Stimulated activated CD4-positive, alpha-beta T cell treated with anti-CD3 and anti-CD28 coated beads, Interleukin-15, amount 100 ng/mL, for 24 hours (primary cell): ENCODE results near the gene PCSK2.

Experiments
- DNase-seq: peaks from one replicate; pipeline ENCODE4 v3.0.0-alpha.2; 2020

Gene PCSK2

DNA sequence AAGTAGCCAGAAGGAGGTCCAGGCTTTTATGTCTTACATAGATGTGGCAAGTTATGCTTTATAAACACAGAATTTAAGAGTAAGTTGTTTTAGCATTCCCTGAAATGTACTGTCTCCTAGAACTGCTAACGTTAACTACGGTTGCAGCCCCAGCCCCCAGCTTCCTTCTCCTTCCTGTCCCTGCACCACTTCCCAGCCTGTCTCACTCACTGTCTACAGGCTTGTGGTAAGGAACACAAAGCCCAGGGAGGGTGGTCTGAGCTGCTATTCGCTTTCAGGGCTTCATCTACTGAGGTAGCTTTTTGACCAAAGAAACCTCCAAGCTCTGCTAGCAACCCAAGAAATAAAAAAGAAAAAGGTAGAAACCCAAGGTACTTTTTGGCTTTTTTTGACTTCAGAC, 35.9 kb downstream of the PCSK2 start:
- no peak for DNase-seq

DNA sequence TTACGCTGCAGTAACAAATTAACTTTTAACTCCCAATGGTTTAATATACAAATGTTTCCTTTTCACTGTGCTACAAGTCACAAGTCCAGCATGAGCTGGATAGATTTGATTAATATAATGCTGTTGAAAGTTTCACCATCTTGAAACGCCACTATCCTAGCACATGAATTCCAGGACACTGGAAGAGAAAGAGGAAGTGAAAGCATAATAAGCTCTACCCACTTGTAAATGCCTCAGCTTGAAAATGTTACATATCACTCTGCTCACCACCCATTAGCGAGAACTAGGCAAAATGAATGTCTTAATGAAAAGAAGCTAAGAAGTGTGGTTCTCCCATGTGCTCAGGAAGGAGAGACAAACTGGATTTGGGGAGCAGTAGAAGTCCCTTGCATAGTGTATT, 46.9 kb downstream of the PCSK2 start:
- DNase-seq, result no peak

DNA sequence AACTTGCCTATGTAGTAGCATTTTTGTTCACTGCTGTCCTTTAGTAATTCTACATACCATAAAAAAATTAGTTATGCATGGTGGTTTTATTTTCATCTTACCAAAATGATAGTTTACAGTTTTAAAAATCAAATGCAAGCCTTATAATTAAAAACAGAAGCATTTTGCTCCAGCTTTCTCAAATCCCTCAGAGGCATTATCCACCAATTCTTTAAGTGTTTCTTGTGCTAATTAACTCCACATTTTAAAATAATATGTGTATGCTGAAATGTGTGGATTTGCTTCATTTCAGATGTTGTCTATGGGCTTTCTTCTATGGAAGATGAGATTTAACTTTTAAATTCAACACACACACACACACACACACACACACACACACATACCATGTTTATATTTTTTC, 49.3 kb downstream of the PCSK2 start:
- DNase-seq, result no peak

DNA sequence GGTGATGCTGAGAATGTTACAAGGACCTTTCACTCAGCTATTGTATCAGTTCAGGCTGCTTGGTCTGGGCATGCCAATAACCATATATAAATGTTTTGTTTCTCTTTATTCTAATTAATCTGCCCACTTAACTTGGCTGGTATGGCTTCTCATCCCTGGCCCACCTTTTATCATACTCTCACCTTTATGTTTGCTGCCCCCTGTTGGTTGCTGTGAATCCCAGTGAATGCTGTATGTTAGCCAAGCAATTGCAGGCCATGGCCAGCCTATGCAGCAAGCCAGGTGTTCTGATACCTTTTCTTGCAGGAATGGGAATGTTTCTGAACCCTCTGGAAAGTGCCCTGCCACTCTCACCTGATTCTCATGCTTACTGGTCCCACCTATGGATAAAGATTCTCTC, 54.6 kb downstream of the PCSK2 start:
- DNase-seq, result peak; percentile 36

DNA sequence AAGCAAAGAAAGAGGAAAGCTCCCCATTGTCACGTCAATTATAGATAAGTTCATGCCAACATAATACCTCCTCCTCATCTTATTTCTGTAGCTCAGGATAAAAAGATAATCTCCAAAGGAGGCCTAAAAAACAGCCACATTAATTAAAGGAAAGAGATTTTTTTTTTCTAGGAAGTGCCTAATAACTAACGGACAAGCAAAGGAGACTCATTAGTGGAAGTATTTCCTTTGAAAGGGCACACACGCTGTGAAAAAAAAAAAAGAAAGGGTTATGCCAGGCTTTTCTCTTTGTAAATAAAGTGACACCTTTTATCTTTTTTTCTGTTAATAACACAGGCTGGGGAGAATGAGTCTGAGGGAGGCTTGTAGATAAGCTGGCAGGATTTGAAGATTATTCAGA, 55.7 kb downstream of the PCSK2 start:
- DNase-seq, result no peak

DNA sequence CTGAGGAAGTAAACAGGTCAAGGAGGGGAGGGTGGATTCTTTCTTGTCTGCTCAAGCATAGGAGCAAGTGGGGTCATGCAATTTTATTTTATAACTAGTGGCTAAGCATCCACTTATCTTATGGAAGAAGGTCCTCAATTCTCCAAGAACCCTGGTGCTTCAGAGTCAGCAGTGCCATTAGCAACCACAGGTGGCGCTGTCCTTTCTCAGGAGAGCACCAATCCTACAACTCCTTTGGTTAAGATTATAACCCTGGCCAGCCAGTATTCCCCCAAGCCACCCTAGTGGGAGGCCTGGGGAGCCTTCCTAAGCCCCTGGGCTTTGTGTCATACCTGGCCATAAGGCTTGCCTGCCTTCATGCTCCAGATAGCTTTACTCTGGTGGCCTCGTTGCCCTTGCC, 60.7 kb downstream of the PCSK2 start:
- no peak for DNase-seq

DNA sequence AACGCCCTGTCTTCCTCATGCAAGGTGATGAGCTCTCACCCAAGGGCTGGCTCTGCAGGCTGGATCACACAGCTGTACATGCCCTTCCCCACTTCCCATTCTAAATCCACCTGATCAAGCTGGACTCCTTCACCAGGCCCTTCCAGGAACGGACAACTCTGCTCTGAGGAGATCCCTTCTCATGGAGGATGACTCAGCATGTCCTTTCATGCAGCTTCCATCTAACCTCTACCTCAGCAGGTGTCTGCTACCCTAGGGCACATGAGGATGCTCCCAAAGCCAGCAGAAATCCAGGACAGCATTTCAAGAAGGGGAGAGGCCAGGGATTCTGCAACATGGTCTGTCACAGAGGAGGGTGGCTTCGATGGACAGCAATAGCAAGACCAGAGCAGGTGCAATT, 61.2 kb downstream of the PCSK2 start:
- DNase-seq, result no peak

DNA sequence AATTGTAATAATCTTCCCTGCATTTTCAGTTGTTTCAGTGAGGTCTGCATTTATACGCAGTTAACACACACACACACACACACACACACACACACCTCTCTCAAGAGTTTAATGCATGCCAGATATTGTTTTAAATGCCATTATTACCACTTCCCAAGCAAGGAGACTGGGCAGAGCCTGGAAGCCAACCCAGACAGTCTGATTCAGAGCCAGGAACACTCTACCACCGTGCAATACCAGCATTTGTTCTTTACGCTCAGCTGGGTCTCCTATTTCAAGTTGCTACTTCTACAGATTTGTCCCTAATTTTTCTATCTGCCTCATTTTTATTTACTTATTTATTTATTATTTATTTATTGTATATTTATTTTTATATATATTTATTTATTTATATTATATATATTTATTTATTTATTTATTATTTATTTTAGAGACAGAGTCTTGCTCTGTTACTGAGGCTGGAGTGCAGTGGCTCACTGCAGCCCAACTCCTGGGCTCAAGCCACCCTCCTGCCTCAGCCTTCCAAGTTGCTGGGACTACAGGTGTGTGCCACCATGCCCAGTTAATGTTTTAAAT, 68.4 kb downstream of the PCSK2 start:
- no peak for DNase-seq

DNA sequence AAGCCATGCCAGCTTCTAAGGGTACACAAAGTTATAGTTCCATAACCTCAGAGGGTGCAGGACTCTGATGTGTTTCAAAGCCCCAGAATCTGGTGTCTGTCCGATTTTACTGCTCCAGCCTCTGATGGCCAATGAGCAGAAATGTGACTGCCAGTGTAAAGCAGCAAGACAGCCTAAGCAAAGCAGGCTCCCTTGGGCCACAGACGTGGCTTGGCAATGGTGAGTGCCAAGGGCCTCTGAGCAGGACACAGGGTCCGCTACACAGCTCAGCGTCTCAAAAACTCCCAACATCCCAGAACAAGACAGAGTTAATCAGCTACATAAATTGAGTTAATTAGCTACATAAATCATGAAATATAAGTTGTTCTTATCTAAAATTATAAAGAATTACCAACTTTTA, 69.2 kb downstream of the PCSK2 start:
- DNase-seq, result no peak

DNA sequence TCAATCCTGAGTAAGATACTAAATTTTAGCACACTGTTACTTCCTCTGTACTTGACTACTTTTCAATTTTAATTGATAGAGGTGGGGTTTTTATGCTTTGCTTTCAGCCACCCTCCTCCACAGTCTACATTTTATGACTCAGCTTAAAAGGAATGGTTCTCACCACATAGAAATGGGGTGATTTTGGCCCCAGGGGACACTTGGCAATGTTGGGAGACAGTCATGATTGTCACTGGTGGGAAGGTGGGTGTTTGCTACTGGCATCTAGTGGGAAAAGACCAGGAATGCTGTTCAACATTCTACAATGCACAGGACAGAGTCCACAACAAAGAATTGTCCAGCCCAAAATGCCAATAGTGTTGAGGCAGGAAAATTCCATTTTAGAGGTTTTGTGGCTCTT, 71.3 kb downstream of the PCSK2 start:
- DNase-seq, result no peak

DNA sequence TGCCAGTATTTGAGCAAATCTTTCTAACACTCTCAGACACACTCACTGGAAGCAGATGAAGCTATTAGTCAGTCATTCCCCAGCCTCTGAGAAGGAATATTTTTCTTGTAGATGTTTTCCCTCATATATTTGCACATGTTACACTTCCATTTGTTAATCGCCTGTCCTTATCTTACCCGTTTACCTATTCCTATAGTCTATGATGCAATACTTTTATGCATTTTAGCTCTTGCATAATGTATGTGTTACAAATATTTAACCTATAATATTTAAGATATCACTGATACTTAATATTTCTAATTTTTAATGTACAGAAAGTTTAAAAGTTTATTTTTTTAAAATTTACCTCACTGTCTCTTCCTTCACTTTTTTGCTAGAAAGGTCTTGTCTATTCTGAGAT, 71.9 kb downstream of the PCSK2 start:
- no peak for DNase-seq

DNA sequence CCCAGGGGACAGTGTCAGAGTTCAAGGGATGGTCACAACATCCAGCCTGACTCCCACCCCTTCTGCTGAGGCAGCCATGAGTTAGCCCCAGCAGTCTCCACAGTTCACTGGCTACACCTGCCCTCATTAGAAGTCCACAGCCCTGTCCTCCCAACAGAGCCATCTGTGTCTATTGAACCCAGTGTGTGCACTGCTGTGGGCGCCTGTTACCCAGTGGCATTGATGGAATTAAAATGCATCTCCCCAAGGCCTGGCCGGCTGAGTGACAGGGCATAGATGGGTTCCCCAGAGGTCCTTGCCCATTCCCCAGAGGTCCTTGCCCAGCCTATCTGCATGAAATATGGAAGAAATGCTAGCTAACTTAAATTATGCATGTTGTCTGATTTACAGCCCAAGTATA, 73.3 kb downstream of the PCSK2 start:
- no peak for DNase-seq

DNA sequence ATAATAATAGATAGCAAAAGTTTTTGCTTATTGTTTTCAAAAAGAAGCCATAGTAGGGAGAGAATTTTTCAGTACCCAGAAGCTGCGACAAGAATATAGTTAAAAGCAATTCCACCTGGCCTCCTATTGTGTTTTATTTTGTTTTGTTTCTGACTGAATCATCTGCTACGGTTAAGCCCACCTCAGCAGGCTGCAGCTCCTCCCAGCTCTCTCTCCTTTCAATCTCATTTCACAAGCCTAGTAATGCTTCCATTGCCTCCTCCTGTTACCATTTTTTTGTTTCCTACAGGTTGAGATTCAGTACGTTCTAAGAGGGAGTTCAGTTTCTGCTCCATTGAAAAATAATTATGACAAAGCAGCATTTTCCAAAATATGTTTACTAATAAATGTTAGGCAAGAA, 77.9 kb downstream of the PCSK2 start:
- no peak for DNase-seq

DNA sequence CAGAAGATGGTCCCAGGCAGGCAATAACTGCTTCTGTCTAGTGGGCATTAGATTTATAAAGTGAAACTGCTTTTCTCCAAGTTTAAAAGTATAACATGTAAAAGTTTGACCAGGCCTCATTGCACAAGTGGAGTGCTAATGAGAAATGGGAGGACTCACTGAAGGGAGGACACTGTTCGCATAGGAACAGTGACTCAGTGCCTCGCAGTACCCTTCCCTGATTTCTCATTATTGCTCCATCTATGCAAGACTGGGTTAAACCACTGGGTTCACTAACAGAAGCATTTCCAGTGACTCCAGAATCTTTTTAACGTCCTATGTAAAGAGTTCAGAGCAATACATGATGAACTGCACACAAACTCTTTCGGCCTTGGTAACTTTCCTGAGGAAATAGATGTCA, 79.6 kb downstream of the PCSK2 start:
- DNase-seq, result no peak

DNA sequence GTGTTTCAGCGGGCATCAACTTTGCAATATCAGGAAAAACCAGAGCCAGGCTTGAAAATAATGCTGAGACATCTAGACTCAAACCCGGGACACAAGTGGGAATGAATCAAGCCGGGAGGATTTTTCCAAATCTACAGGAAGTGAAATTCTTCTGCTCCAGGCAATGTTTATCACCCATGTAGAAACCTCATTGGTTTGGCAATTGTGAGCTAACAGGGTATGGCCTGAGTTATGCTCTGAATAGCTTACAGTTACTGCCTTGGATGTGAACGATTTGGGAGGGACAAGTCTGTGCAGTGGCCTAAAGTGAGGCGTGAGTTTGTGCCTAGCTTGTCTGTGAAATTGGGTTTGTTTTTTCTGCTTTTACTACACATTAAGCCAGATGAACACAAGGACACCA, 87.4 kb downstream of the PCSK2 start:
- no peak for DNase-seq

DNA sequence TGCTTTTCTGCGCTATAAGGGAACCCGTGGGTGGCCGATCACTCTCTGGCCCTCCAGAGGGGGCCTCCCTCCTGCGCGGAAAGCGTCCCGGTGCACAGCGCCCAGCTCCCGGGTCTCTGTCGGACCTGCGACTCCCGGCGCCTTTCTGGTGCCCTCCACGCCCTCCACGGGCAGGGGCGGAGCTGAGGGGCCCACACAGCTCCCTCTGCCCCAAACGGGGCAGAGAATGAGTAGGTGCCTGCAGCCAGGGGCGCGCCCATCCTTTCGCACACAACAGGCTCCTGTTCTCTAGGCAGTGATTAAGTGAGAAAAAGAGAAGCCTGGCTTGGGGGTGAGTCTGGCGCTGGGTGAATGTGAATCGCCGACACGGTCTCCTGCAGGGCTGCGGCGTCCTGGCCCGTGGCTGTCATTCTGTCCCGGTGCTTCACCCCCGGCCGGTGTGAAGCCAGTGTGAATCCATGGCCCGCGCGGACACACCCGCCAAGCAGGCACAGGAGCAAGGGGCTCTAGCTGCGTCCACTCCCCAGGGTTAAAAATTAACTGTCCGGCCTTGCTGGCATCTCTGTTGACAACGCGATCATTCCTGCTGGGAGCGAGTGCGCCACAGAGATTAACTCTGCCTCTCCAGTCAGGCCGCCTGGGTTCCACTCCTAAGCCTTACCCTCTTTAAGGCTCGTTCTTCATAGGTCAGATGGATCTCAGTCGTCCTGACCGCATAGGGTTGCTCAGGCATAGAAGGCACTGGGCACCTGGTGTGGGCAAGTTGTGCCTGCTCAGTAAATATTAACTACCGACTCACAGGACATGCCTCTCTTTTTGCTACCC, 88.8 kb downstream of the PCSK2 start:
- DNase-seq, result no peak

DNA sequence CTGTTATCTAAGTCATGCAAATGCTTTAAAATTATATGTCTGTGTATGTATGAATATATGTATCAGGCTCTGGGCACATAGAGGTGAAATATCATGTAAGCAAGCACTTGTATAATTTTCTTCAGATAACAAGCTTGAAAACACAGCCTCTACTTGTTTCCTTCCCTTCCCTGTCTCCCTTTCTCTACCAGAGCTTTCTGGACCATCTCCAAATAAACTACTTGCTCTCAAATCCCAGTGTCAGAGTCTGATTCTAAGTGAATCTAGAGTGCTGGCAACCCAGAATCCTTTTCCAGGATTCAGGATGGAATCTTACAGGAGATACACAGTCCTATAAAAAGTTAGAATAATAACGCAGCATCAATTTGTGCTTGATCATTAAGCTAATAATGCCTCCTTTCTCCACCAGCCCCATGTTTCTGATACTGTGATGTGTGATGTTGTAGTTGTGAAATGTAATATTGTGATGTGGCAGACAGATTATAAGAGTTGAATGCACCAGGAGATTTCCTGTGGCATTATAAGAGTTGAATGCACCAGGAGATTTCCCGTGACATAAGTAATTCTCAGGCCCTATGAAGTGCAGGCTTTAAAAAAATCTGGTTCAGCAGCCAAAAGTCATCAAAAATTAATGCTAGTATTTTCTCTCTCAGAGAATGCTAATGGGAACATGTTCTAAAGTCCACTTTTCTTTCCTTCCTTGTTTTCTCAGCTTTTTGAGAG, 89.6 kb downstream of the PCSK2 start:
- DNase-seq, result no peak

DNA sequence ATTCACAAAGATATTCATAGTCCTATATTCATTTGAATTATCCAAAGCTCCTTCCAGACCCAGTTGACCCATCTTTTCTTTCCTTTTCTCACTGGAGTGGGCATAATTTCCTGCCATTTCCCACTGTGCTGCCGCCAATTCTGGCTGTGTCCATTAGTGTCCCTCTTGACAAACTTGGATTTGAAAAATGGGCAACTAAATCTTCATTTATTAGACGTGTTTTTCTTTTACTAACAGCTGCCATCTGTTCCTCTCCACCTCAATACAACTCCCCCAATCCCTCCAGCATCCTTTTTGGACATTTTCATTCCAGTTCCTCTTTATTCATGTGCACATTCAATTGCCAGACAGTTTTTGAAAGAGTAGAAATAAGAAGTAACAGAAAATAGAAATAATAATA, 90.5 kb downstream of the PCSK2 start:
- DNase-seq, result no peak

DNA sequence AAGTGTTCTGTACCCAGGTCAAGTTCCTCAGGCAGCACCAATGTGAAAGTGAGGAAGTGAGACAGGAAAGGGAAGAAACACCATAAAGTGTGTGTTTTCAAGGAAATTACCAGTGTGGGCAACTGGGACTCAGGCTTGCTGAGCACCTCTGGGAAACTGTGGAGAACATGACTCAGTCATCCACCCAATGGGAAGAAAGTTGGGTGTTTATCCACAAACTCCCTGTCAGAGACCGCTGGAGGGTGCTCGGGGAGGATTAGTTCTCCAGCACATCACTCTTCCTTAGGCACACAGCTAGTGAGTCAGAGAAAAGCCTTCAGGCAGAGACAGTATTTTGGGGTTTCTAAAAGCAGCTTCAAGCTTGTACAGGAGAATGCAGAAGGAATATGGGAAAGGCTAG, 93.6 kb downstream of the PCSK2 start:
- no peak for DNase-seq

DNA sequence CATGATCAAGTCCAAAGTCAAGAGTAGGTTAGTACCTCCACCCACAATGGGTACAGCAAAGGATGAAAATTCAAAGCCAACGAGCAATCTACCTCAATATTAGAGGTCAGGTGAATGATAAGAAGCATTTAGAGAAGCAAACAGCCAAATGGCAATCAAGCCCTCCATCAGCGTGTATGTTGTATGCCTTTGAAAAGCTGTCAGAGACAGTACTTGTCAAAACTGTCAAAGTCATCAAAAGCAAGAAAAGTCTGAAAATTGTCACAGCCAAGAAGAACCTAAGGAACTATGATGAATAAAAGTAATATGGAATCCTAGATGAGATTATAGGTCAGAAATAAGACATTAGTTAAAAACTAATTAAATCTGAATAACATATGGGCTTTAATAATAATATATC, 99.3 kb downstream of the PCSK2 start:
- no peak for DNase-seq

DNA sequence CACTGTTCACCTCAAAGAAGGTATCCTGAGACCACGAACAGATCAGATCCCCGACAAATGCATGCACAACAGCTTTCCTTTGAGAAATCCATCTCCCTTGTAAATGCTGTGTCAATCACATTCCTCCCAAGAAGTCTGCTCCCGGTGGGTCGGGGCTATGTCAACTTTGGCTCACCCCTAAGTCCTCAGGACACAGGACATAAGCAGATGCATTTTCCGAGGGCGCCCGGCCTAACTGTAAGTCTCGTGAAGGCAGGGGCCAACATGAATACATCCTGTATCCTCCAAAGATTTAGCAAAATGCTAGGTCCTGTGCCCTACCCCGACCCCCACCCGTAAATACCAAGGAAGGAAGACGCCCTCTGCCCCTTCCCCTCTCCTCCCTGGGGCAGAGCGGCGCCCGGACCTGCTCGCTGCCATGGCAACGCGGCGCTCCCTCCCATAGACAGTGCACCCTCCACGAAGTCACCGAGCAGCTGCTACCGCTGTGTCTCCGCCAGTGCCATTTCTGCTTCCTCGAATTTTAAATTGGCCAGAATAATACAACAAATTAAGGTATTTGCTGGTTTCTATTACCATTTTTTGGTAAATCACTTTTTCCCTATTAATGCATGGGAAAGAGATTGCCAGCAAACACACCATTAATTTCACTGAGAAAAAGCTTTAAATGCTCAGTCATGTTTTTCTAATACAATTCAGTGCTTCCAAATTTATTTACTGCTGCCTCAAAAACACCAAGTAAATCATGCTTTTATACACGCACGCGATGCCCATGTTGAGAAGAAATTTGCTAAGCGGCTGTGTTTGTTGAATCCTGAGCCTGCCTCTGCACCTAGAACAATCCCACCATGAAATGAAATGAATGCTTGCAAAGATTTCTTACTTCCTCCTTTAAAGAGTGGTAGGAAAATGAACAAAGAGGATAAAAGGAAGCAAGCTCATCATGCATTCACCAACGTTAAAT, 100.6 kb downstream of the PCSK2 start:
- no peak for DNase-seq

DNA sequence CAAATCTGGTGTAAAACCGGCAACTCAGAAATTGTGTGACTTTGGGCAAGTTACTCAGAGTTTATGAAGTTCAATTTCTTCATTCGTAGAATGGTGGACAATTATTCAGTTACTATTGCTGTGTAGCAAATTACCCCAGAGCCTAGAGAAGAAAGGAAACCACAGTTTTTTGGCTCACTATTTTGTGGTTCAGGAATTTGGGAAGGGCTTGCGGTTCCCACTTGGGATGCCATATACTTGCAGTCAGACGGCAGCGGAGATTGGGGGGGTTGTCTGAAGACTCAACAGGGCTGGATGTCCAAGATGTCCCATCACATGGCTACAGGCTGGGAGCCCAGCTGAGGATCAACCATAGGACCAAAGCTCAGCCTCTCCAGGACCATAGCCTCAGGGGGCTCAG, 108.1 kb downstream of the PCSK2 start:
- no peak for DNase-seq

DNA sequence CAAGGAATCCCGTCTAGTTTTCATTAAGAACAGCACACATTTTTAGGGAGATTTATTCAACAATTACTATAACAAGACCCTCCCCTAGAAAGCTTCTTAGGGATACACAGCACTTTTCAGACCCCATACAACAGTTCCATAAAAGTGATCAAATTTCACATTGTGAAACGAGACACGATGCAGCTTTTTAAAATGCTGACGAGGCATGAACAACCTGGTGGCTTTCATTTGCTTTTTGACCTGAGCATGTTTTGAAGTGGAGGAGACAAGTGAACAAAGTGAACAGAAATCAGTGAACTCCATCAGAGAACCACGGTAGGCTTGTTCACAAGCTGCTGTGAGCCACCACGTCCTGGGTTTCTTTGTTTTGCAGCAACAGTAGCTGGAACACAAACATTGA, 112.2 kb downstream of the PCSK2 start:
- DNase-seq, result no peak
